ENCODE measurements around the gene FAM228B. TPM values are rescaled to one million over a fixed set of nuclear protein-coding genes. Genes with fewer than 3 reads are reported as not detected.
"Not testable (repeated sequence)": the region's sequence is repeated elsewhere in the genome, so short reads cannot be mapped to it uniquely, and the experiment has no call there.

FAM228B gene
- total RNA-seq, 6 experiments from 2014 or later = 8.3 to 11.8 (median 8.9) TPM

GRCh38 chr2:24104906-24105305 is 18.4 kb upstream of the FAM228B start:
- no peak for TF ChIP-seq CTCF (IDR thresholded peaks at IDR 0.05)

GRCh38 chr2:24105816-24106215 is 17.5 kb upstream of the FAM228B start:
- peaks cover 4% of the 10 kb centered on the region; the same call in 1 of the 2 replicates for H3K9me3 Mint-ChIP-seq
- no peak overlapping the region for H3K4me3 Mint-ChIP-seq
- H3K27ac Mint-ChIP-seq = no peak overlapping the region
- peaks cover 18% of the 10 kb centered on the region for H3K36me3 Mint-ChIP-seq (ENCODE audit: low read depth)
- H3K27me3 Mint-ChIP-seq (ENCODE audit: insufficient read depth) = no peaks in the 10 kb centered on the region
- no peak for DNase-seq
- H3K4me1 Mint-ChIP-seq (ENCODE audit: low read depth) = peaks cover 33% of the 10 kb centered on the region
- no peak for TF ChIP-seq CTCF (IDR thresholded peaks at IDR 0.05)

More at GRCh38 chr2:24104906-24105305, 18.4 kb upstream of the FAM228B start:
- no peak for DNase-seq
- H3K9me3 Mint-ChIP-seq = peaks cover 4% of the 10 kb centered on the region; the same call in 1 of the 2 replicates
- no peaks in the 10 kb centered on the region for H3K27me3 Mint-ChIP-seq (ENCODE audit: insufficient read depth)
- no peak overlapping the region for H3K4me3 Mint-ChIP-seq
- peaks cover 27% of the 10 kb centered on the region for H3K4me1 Mint-ChIP-seq (ENCODE audit: low read depth)
- peaks cover 18% of the 10 kb centered on the region for H3K36me3 Mint-ChIP-seq (ENCODE audit: low read depth)
- no peak overlapping the region for H3K27ac Mint-ChIP-seq

DNA sequence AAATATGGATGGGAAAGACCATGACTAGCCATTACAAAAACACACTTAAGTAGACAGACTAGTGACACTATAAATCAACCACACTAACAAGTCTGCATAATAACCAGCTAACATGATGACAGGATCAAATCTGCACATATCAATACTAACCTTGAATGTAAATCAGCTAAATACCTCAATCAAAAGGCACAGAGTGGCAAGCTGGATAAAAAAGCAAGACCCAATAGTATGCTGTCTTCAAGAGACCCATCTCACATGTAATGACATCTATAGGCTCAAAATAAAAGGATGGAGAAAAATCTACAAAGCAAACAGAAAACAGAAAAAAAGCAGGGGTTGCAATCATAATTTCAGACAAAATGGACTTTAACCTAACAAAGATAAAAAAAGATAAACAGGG is 16.5 kb upstream of the FAM228B start:
- no peak for DNase-seq

DNA sequence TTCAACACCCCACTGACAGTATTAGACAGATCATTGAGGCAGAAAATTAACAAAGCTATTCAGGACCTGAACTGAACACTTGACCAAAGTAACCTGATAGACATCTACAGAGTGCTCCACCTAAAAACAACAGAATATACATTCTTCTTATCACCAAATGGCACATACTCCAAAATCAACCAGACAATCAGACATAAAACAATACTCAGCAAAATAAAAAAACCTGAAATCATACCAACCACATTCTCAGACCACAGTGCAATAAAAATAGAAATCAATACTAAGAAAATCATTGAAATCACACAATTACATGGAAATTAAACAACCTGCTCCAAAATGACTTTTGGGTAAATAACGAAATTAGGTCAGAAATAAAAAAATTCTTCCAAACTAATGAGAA is 15.9 kb upstream of the FAM228B start:
- Mint-ChIP-seq H3K9me3 (peaks cover 4% of the 10 kb centered on the region; the same call in 1 of the 2 replicates), H3K27me3 (ENCODE audit: insufficient read depth) (peaks cover 2% of the 10 kb centered on the region; the same call in 1 of the 2 replicates), H3K4me1 (ENCODE audit: low read depth) (peaks cover 45% of the 10 kb centered on the region), H3K27ac (no peak overlapping the region), H3K4me3 (no peak overlapping the region), H3K36me3 (ENCODE audit: low read depth) (peaks cover 18% of the 10 kb centered on the region)
- no peak for DNase-seq
- TF ChIP-seq CTCF (IDR thresholded peaks at IDR 0.05) = no peak

More for the DNA sequence above, 16.5 kb upstream of the FAM228B start:
- Mint-ChIP-seq H3K36me3 (ENCODE audit: low read depth) (peaks cover 18% of the 10 kb centered on the region), H3K4me1 (ENCODE audit: low read depth) (peaks cover 42% of the 10 kb centered on the region), H3K4me3 (no peak overlapping the region), H3K9me3 (peaks cover 4% of the 10 kb centered on the region; the same call in 1 of the 2 replicates), H3K27ac (no peak overlapping the region), H3K27me3 (ENCODE audit: insufficient read depth) (peaks cover 2% of the 10 kb centered on the region; the same call in 1 of the 2 replicates)
- TF ChIP-seq CTCF (IDR thresholded peaks at IDR 0.05) = no peak

- not testable (repeated sequence) for H3K4me3 Mint-ChIP-seq; H3K27ac Mint-ChIP-seq; DNase-seq; H3K27me3 Mint-ChIP-seq (ENCODE audit: insufficient read depth)
- Mint-ChIP-seq H3K4me1 (ENCODE audit: low read depth) (peaks cover 50% of the 10 kb centered on the region), H3K9me3 (peaks cover 12% of the 10 kb centered on the region; the same call in 1 of the 2 replicates), H3K36me3 (ENCODE audit: low read depth) (peaks cover 27% of the 10 kb centered on the region)
Measured at GRCh38 chr2:24109431-24109830, 13.8 kb upstream of the FAM228B start.

GRCh38 chr2:24110660-24111303 is 12.5 kb upstream of the FAM228B start:
- peaks cover 32% of the 10 kb centered on the region for H3K36me3 Mint-ChIP-seq (ENCODE audit: low read depth)
- peak overlapping the region; percentile 34 for H3K27ac Mint-ChIP-seq
- TF ChIP-seq CTCF (IDR thresholded peaks at IDR 0.05) = no peak
- peaks cover 2% of the 10 kb centered on the region; the same call in 1 of the 2 replicates for H3K27me3 Mint-ChIP-seq (ENCODE audit: insufficient read depth)
- peaks cover 16% of the 10 kb centered on the region; the same call in 1 of the 2 replicates for H3K9me3 Mint-ChIP-seq
- no peak for DNase-seq
- peaks cover 52% of the 10 kb centered on the region for H3K4me1 Mint-ChIP-seq (ENCODE audit: low read depth)
- H3K4me3 Mint-ChIP-seq = peak overlapping the region; percentile 25; the same call in 1 of the 2 replicates
